22Rv1 (cell line): ENCODE results near the gene TMEM150B.

Experiments used
- CTCF ChIP-seq: fragments of 450-650 bp; IDR thresholded peaks from 2 replicates; pipeline ENCODE4 v1.5.1; 2017; ENCODE audit warnings: mild to moderate bottlenecking
- ZFX ChIP-seq: fragments of 450-650 bp; IDR thresholded peaks from 2 replicates; pipeline ENCODE4 v1.6.1; 2017; ENCODE audit warnings: antibody characterized with exemption, borderline replicate concordance

DNA sequence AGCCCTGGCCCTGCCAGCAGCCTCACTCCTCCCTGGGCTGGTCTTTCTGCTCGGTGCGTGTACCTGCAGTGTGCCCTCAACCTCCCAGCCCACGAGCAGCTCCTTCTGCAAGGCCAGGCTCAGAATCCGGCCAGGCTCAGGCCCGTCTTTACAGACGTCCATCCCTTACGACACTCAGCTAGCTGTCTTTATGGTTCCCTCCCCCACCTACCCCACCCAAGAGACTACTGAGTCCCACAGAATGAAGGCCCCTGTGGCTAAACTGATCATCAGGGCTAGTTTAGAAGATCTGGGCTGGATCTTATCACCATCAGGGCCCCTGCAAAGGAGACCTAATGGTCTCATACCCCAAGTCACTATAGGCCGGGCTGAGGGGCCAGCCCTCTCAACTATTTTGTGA, 10.7 kb downstream of the TMEM150B start:
- TF ChIP-seq CTCF, result no peak
- no peak for TF ChIP-seq ZFX
